Transverse colon (tissue), 3 donors: ENCODE data around the gene HNF1A.

ENCODE experiments used
- CTCF ChIP-seq, 5 experiments: fragments of 200-600 bp in 3 of 5; fragments of 450-650 bp in 2 of 5; sonication (generic) in 3 of 5; IDR thresholded peaks; 1 replicate in 2 of 5; 2 replicates in 3 of 5; pipeline ENCODE4 v1.5.1; 2016 to 2017; ENCODE audit warnings: antibody characterized with exemption in 5 of 5, inconsistent platforms in 3 of 5, mild to moderate bottlenecking in 2 of 5, moderate library complexity in 1 of 5
- POLR2A ChIP-seq: fragments of 450-650 bp; IDR thresholded peaks from one replicate; pipeline ENCODE4 v1.6.1; 2016; ENCODE audit warnings: antibody characterized with exemption, mild to moderate bottlenecking, moderate library complexity

- TF ChIP-seq POLR2A = peak; percentile 73
- TF ChIP-seq CTCF (IDR thresholded peaks at IDR 0.05) = no peak
Measured at GRCh38 chr12:120980800-120981368, 2.5 kb downstream of the HNF1A start.
